ENCODE measurements around the gene SFXN2.

DNA sequence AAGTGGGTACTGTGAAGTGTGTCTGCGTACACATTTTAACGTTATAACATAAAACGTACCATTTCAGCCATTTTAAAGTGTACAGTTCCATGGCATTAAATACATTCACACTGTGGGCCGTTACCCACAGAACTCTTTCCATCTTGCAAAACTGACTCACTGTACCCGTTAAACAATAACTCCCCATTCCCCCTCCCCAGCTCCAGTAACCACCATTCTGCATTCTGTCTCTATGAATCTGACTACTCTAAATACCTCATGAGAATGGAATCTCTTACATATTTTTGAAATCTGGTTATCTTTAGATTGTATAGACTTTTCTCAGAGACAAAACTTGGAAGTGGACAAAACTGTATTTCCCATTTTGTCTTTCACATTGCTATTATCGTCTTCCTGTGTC lies 9.5 kb upstream of the SFXN2 start:
- TF ChIP-seq, protein P1, sequence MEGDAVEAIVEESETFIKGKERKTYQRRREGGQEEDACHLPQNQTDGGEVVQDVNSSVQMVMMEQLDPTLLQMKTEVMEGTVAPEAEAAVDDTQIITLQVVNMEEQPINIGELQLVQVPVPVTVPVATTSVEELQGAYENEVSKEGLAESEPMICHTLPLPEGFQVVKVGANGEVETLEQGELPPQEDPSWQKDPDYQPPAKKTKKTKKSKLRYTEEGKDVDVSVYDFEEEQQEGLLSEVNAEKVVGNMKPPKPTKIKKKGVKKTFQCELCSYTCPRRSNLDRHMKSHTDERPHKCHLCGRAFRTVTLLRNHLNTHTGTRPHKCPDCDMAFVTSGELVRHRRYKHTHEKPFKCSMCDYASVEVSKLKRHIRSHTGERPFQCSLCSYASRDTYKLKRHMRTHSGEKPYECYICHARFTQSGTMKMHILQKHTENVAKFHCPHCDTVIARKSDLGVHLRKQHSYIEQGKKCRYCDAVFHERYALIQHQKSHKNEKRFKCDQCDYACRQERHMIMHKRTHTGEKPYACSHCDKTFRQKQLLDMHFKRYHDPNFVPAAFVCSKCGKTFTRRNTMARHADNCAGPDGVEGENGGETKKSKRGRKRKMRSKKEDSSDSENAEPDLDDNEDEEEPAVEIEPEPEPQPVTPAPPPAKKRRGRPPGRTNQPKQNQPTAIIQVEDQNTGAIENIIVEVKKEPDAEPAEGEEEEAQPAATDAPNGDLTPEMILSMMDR (conservative IDR thresholded peaks at IDR 0.05; ENCODE audit: low read depth in 2 of 2), result no peak
- TF ChIP-seq EZH2 (IDR thresholded peaks at IDR 0.05; ENCODE audit: low read depth, unreplicated experiment) (no peak), JUNB (IDR thresholded peaks at IDR 0.05; ENCODE audit: unreplicated experiment) (no peak), POLR2AphosphoS5 (IDR thresholded peaks at IDR 0.05; ENCODE audit: low read depth) (no peak), EZH2phosphoT487 (IDR thresholded peaks at IDR 0.05; ENCODE audit: unreplicated experiment) (no peak)
- TF ChIP-seq, protein P2, sequence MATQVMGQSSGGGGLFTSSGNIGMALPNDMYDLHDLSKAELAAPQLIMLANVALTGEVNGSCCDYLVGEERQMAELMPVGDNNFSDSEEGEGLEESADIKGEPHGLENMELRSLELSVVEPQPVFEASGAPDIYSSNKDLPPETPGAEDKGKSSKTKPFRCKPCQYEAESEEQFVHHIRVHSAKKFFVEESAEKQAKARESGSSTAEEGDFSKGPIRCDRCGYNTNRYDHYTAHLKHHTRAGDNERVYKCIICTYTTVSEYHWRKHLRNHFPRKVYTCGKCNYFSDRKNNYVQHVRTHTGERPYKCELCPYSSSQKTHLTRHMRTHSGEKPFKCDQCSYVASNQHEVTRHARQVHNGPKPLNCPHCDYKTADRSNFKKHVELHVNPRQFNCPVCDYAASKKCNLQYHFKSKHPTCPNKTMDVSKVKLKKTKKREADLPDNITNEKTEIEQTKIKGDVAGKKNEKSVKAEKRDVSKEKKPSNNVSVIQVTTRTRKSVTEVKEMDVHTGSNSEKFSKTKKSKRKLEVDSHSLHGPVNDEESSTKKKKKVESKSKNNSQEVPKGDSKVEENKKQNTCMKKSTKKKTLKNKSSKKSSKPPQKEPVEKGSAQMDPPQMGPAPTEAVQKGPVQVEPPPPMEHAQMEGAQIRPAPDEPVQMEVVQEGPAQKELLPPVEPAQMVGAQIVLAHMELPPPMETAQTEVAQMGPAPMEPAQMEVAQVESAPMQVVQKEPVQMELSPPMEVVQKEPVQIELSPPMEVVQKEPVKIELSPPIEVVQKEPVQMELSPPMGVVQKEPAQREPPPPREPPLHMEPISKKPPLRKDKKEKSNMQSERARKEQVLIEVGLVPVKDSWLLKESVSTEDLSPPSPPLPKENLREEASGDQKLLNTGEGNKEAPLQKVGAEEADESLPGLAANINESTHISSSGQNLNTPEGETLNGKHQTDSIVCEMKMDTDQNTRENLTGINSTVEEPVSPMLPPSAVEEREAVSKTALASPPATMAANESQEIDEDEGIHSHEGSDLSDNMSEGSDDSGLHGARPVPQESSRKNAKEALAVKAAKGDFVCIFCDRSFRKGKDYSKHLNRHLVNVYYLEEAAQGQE (IDR thresholded peaks at IDR 0.05; ENCODE audit: unreplicated experiment), result no peak

Measured in GM23338 (cell line).